SK-N-SH (cell line): ENCODE data around the gene TUBA4B.

ENCODE experiments used
- CTCF ChIP-seq: fragments of 200-600 bp; sonication (generic); IDR thresholded peaks from 2 replicates; pipeline ENCODE4 v1.6.1; 2017; ENCODE audit warnings: antibody characterized with exemption, mild to moderate bottlenecking, moderate library complexity
- EZH2phosphoT487 ChIP-seq: fragments of 200-600 bp; sonication (generic); IDR thresholded peaks from 2 replicates; pipeline ENCODE4 v1.6.1; 2017; ENCODE audit warnings: low read depth, mixed run types, mild to moderate bottlenecking, antibody characterized with exemption, moderate library complexity, borderline replicate concordance
- GABPA ChIP-seq: IDR thresholded peaks from 2 replicates; pipeline ENCODE4 v1.4.0; 2012; ENCODE audit warnings: low read depth, mild to moderate bottlenecking
- MXI1 ChIP-seq: IDR thresholded peaks from 2 replicates; pipeline ENCODE4 v1.6.1; 2012; ENCODE audit warnings: mild to moderate bottlenecking, low read depth, low read length, improper control_type of control experiment
- REST ChIP-seq: IDR thresholded peaks from 2 replicates; pipeline ENCODE4 v1.6.1; 2012; ENCODE audit warnings: mild to moderate bottlenecking, low read depth, low read length, moderate library complexity
- TAF1 ChIP-seq: IDR thresholded peaks from 2 replicates; pipeline ENCODE4 v1.6.1; 2012; ENCODE audit warnings: low read depth, mild to moderate bottlenecking, low read length, moderate library complexity, borderline replicate concordance
- YY1 ChIP-seq: IDR thresholded peaks from 2 replicates; pipeline ENCODE4 v1.4.0; 2012; ENCODE audit warnings: low read depth, mild to moderate bottlenecking

- TF ChIP-seq GABPA (no peak), CTCF (no peak), EZH2phosphoT487 (no peak), MXI1 (no peak), YY1 (no peak), REST (no peak), TAF1 (no peak)
These were observed 32.3 kb downstream of the TUBA4B start for GRCh38 chr2:219285373-219285735.
